ENCODE data around the gene STOML1.
"Not testable (repeated sequence)": the region's sequence is repeated elsewhere in the genome, so short reads cannot be mapped to it uniquely, and the experiment has no call there.

Gene STOML1

DNA sequence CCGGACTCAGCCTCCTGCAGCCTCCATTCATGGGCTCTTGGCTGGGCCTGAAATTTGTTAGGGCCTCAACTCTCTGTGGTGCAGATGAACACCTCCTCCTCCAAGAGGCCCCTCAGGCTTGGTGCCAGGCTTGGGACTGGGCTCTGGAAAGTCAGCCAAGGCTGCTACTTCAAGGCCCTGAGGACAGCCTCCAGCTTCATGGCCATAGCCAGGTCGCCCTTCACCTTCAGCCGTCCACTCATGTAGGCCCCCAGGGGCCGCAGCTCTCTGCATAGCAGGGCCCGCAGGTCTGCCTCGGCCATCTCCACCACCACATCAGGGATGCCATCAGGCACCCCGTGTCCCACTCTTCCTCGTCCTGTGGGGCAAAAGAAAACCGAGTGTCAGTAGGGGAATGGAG is 8.3 kb downstream of the STOML1 start:
- no peak for DNase-seq (ENCODE audit: low read depth)
- TF ChIP-seq, protein P1, sequence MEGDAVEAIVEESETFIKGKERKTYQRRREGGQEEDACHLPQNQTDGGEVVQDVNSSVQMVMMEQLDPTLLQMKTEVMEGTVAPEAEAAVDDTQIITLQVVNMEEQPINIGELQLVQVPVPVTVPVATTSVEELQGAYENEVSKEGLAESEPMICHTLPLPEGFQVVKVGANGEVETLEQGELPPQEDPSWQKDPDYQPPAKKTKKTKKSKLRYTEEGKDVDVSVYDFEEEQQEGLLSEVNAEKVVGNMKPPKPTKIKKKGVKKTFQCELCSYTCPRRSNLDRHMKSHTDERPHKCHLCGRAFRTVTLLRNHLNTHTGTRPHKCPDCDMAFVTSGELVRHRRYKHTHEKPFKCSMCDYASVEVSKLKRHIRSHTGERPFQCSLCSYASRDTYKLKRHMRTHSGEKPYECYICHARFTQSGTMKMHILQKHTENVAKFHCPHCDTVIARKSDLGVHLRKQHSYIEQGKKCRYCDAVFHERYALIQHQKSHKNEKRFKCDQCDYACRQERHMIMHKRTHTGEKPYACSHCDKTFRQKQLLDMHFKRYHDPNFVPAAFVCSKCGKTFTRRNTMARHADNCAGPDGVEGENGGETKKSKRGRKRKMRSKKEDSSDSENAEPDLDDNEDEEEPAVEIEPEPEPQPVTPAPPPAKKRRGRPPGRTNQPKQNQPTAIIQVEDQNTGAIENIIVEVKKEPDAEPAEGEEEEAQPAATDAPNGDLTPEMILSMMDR (conservative IDR thresholded peaks at IDR 0.05; ENCODE audit: low read length): no peak
- no peak overlapping the region for H3K4me3 ChIP-seq (ENCODE audit: low read length)

DNA sequence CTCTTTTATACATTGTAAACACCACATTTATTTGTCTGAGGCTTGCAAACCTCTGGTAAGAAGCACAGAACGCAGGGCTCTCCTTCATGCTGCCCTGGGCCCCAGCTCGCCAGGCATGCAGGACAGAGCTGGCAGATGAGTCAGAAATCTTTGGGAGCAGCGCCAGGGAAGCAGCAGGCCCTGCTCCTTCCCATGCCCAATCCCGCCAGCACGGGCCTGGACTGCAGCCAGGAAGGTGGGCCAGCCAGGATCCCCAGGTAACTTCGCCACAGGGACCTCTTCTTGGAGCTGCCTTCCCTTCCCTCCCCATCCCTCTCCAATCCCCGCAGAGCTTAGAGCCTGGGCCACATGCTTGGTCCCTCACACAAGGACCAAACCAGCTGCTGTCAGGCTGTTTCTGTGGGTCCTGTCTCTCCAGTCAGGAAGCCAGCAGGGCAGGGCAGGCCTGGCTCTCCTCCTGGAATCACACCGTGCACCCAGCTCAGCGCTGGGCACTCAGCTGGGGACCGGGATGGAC is 8.8 kb downstream of the STOML1 start:
- peak; percentile 88 for DNase-seq (ENCODE audit: low read depth)
- no peak overlapping the region; the same call in none of the 2 replicates for H3K4me3 ChIP-seq (ENCODE audit: low read length)
- TF ChIP-seq, protein P1 (conservative IDR thresholded peaks at IDR 0.05; ENCODE audit: low read length): no peak

DNA sequence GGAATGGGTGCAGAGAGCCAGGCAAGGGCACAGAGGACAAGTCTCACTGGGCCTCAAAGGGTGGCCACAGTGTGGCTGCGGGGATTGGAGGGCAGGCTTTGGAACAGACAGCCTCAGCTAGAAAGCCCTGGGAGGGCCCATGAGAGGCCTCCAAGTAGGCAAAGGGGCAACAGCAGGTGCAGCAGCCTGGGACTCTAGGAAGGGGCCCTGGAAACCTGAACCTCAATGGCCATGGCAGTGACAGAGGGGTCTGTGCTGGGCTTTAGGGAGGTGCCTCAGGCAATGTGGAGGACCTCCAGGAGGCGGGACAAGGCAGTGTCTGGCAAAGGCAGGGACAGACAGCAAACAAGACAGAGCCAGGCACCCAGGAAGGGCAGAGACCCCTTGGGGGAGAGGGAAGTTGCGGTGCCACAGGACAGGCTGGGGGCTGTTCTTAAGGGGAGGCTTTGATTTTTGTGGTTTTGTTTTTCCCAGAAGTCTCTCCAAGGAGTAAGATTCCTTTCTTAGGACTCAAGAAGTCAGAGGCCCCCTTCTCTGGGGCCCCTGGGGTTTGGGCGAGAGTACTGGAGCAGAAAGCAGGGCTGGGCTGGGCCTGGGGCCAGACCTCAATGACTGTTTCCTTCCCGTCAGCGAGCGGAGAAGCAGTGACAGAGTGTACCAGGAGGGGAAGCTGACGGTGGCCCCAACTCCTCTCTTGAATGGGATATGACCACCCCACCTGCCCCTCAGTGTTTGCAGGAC is 9.7 kb downstream of the STOML1 start:
- TF ChIP-seq, protein P1 (conservative IDR thresholded peaks at IDR 0.05; ENCODE audit: low read length): peak; percentile 16; the same call in 1 of the 2 replicates
- peak overlapping the region; percentile 33 for H3K4me3 ChIP-seq (ENCODE audit: low read length)
- peak; percentile 96 for DNase-seq (ENCODE audit: low read depth)

DNA sequence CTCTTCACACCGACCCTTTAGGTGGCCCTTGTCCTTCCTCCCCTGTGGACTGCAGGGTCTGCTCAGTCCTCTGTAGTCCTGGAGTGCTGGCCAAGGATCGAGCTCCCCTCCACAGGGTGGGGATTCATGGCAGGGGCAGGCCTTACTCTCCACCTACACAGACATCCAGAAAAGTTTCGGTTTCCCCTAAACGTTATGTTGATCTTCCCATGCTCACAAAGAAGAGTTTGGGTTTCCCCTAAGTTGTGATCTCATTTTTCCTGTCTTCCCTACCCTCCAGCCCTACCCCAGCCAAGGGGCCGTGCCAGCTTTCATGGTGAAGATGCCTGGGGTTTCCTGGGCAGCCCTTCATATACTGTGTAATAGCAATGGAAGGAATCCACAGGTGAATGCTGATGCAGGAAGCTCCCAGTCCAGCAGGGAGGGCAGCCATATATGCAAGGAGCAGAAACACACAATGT is 10.3 kb downstream of the STOML1 start:
- TF ChIP-seq, protein P1 (conservative IDR thresholded peaks at IDR 0.05; ENCODE audit: low read length): no peak; the same call in 1 of the 2 replicates
- no peak overlapping the region for H3K4me3 ChIP-seq (ENCODE audit: low read length)
- DNase-seq (ENCODE audit: low read depth): no peak

DNA sequence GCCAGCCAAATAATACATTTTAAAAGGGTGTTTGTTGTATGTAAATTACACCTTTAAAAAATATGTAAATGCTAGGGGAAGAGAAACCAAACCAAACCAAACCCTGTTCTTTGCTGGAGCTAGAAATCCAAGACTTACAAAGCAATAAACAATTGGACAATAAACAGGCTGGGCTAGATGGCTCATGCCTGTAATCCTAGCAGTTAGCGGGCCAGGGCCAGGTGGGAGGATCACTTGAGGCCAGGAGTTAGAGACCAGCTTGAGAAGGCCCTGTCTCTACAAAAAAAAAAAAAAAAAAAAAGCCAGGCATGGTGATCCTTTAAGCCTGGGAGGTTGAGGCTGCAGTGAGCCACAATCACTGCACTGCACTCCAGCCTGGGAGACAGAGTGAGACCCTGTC is 12.5 kb downstream of the STOML1 start:
- H3K4me3 ChIP-seq (ENCODE audit: low read length): no peak overlapping the region

DNA sequence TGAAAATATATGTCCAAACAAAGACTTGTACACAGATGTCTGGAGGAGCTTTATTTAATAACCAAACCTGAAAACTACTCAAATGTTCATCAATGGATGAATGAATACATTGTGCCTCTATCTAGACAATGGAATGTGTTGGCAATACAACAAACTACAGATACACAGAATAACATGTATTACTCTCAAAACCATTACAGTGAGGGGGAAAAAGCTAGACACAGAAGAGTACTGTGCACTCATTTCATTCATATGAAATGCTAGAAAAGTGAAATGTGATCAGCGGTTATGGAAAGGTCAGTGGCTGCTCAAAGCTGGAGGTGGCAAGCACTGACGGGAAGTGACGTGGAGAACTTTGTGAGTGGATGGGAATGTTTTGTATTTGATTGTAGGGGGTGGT is 13.2 kb downstream of the STOML1 start:
- no peak for DNase-seq (ENCODE audit: low read depth)
- TF ChIP-seq, protein P1 (conservative IDR thresholded peaks at IDR 0.05; ENCODE audit: low read length): no peak
- no peak overlapping the region for H3K4me3 ChIP-seq (ENCODE audit: low read length)

More for the DNA sequence above, 12.5 kb downstream of the STOML1 start:
- no peak for DNase-seq (ENCODE audit: low read depth)
- TF ChIP-seq, protein P1 (conservative IDR thresholded peaks at IDR 0.05; ENCODE audit: low read length): no peak

DNA sequence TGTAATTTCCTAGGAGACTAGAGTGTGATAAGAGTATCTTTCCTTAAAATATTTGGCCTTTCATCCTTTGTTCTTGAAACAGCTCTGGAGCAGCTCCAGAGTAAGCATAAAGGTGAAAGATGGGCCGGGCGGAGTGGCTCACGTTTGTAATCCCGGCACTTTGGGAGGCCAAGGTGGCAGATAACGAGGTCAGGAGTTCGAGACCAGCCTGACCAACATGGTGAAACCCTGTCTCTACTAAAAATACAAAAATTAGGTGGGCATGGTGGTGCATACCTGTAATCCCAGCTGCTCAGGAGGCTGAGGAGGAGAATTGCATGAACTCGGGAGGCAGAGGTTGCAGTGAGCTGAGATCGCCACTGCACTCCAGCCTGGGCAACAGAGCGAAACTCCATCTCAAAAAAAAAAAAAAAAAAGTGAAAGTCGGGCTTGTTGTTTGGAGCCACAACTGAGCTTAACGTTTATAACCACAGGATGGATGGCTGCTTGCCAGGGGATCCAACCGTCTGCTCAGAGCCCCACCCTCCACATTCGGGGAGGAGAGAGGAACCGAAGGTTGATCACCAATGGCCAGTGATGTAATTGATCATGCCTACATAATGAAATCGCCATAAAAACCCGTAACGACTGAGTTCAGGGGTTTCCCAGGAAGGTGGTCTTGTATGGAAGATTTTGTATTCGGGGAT is 16.5 kb downstream of the STOML1 start:
- not testable (repeated sequence) for DNase-seq (ENCODE audit: low read depth); H3K4me3 ChIP-seq (ENCODE audit: low read length)

DNA sequence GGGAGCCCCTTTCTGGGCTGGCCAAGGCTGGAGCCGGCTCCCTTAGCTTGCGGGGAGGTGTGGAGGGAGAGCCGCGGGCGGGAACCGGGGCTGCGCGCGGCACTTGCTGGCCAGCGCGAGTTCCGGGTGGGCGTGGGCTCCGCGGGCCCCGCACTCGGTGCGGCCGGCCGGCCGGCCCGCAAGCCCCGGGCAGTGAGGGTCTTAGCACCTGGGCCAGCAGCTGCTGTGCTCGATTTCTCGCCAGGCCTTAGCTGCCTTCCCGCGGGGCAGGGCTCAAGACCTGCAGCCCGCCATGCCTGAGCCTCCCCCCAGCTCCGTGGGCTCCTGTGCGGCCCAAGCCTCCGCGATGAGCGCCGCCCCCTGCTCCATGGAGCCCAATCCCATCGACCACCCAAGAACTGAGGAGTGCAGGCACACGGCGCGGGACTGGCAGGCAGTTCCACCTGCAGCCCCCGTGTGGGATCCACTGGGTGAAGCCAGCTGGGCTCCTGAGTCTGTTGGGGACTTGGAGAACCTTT is 18.4 kb downstream of the STOML1 start:
- H3K4me3 ChIP-seq (ENCODE audit: low read length); DNase-seq (ENCODE audit: low read depth): not testable (repeated sequence)
